NT2/D1 (cell line): ENCODE data around the gene C13orf42.

Experiments used
- SUZ12 ChIP-seq: IDR thresholded peaks from 2 replicates; pipeline ENCODE4 v1.6.1; 2011; ENCODE audit not compliant: insufficient read length, insufficient read depth; ENCODE audit errors: extremely low read depth
- YY1 ChIP-seq: IDR thresholded peaks from 2 replicates; pipeline ENCODE4 v1.6.1; 2011; ENCODE audit not compliant: insufficient read length, insufficient read depth
- ZNF274 ChIP-seq: IDR thresholded peaks from 2 replicates; pipeline ENCODE4 v1.6.1; 2011; ENCODE audit warnings: mild to moderate bottlenecking, low read depth, low read length

- TF ChIP-seq YY1 (no peak), ZNF274 (no peak), SUZ12 (no peak)
Measured at GRCh38 chr13:51158365-51158764, 47.3 kb upstream of the C13orf42 start.
